NCI-H345 treated with DMSO at 0.1 percent for 48 hours (cell line): ENCODE results near the gene HIGD1C.
A peak's percentile ranks its signal among the peaks of the same experiment; 100 is the strongest.
"Not testable (repeated sequence)": the region's sequence is repeated elsewhere in the genome, so short reads cannot be mapped to it uniquely, and the experiment has no call there.

Source experiments
- DNase-seq: peaks from one replicate; lab custom pipeline; 2025; ENCODE audit not compliant: unreplicated experiment; lab: John Stamatoyannopoulos, UW

Gene HIGD1C

DNA sequence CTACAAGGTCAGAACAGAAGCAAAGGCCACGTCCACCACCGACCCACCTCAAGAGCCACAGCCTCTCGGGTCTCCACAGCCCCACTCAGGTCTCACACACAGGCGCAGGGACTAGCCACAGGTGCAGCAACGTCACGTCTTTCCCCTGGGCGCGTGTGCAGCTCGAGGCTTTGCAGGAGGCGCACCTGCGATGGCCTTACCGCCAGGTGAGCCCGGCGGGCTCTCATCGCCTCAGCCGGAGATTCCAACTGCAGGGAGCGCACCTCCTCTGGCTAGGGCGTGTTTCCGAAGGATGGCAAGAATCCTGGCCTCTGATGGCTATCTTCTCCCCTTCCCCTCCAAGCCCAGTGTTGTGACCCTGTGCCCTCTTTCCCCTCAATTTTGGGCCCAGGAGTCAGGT lies at the start of gene HIGD1C:
TSS of gene HIGD1C (plus strand) at position 35 of the 400 bp plus-strand sequence. CDS start 1,455 bp downstream, outside the sequence.
- no peak for DNase-seq

DNA sequence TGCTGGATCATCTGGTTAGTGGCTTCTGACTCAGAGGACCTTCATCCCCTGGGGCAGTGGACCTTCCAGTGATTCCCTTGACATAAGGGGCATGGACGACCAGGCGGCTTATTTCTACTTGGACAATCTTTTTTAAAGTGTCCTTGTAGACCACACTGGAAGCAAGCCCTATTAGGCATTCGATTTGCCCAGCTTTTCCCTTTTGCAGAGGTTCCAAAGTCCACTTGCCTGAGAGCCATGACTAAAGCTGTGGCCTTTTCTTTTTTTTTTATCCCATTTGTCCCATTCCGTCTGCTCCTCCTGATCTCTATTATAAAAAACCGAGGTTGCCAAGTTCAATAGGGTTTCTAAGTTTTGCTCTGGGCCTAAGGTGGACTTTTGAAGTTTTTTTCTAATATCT lies 43.9 kb upstream of the HIGD1C start:
- not testable (repeated sequence) for DNase-seq

DNA sequence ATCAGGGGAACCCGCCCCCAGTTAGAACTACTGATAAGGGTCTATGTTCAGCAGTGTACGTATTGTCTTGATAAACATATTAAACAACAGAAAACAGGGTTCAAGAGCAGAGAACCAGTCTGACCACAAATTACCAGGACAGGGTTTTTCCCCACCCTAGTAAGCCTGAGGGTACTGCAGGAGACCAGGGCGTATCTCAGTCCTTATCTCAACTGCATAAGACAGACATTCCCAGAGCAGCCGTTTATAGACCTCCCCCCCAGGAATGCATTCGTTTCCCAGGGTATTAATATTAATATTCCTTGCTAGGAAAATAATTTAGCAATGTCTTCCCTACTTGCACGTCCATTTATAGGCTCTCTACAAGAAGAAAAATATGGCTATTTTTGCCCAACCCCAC lies 40.0 kb upstream of the HIGD1C start:
- not testable (repeated sequence) for DNase-seq

DNA sequence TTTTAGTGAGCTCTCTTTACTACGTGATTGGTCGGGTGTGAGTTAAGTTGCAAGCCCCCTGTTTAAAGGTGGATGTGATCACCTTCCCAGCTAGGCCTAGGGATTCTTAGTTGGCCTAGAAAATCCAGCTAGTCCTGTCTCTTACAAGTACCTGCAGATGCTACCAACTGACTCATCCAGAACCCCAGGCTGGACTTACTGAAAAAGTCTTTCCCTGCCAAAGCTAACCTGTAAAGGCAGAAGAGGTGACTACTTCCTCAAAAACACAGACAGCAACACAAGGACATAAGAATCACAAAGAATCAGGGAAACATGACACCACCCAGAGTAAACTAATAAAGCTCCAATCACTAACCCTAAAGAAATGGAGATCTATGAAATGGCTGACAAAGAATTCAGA lies 39.1 kb upstream of the HIGD1C start:
- DNase-seq, result no peak

DNA sequence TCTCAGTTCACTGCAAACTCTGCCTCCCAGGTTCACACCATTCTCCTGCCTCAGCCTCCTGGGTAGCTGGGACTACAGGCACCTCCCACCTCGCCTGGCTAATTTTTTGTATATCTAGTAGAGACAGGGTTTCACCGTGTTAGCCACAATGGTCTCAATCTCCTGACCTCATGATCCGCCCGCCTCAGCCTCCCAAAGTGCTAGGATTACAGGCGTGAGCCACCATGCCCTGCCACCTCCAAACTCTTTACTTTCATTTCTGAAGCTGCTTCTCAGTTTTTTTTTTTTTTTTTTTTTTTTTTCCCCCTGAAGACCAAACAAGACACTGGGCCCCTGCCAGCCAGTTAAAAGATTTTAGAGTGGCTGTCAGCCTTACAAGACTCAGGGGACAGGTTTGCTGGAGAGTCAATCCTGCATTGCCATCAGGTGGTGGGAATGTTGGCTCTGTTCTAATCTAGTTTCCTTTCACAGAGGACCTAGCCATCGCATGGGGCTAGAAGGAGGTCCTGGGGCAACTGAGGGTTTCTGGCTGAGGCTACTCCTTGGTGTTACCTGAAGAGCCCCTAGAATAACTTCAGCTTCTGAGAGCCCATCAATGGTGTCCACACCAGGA lies 37.4 kb upstream of the HIGD1C start:
- no peak for DNase-seq

DNA sequence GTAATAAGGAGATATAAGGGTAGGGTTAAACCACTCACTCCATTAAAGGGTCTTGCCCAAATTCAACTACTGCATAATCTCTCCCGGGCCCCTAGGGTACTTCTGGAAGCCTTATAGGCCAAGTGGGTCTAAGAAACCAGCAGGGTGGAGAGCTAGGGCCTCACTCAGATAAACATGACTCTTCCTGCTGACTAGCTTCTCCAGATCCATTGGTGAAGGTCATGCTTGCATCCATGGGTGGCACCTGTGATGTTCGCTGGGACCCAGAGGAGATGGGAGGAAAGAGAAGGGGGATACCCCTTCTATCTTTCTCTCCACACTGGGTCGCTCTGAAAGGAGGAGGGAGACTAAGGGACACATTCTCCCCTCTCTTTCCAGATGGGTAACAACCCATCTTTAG lies 36.1 kb upstream of the HIGD1C start:
- DNase-seq, result no peak

DNA sequence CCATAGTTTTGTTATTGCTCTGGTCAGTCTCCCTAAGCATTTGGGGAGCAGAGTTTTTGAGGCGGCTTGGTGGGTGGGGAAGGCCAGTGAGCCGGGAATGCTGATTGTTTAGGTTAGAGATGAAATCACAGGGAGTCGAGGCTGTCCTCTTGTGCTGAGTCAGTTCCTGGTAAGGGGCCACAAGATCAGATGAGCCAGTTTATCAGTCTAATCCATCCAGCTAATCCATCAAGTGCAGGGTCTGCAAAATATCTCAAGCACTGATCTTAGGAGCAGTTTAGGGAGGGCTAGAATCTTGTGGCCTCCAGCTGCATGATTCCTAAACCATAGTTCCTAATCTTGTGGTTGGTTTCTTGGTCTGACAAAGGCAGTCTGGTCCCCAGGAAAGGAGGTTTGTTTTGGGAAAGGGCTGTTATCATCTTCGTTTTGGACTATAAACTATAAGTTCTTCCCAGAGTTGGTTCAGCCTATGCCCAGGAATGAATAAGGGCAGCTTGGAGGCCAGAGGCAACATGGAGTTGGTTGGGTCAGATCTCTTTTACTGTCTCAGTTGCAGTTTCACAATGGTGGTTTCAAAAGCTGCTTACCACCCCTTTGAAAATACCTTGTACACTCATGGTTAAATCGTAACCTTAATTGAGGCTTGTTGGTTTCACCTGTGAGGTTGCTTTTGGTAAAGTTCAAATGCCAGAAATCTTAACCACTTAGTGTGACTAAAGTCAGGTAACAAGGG lies 33.6 kb upstream of the HIGD1C start:
- no peak for DNase-seq

DNA sequence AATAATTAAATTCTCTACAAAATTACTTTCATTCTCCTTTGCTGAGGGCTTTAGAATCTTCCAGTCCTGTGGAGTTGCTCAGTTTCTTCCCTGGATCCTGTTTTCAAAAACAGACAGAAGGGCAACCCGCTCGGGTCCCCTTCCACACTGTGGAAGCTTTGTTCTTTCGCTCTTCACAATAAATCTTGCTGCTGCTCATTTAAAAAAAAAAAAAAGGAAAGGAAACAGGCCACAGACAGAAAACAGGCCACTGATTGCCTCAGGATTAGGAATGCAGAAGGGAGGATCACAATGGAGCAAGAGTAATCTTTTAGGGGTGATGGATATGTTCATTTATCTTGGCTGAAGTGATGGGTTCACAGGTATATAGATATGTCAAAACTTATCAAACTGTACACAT lies 29.5 kb upstream of the HIGD1C start:
- DNase-seq, result no peak

DNA sequence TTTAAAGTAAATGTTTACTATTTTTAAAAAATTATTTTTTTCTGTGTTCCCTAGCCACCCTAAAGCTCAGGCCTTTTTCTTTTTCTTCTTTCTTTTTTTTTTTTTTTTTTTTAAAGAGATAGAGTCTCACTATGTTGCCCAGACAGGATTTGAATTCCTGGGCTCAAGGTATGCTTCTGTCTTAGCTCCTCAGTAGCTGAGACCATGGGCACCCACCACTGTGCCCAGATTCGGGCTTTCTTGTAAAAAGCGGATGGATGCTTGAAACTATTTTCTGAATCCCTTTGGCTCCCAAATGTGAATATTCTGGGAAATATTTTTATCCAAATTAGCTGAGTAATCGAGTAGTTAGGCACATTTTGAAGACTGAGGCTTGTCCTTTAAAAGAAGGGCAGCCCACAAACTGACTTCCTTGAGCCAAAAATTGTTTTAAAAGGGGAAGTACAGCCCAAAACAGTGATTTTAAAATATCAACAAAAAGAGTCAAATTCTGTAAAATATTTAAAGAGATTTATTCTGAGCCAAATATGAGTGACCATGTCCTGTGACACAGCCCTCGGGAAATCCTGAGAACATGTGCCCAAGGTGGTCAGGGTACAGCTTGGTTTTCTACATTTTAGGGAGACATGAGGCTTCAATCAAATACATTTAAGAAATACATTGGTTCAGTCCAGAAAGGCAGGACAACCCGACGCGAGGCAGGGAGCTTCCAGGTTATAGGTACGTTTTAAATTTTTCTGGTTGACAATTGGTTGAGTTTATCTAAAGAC lies 28.8 kb upstream of the HIGD1C start:
- no peak for DNase-seq

DNA sequence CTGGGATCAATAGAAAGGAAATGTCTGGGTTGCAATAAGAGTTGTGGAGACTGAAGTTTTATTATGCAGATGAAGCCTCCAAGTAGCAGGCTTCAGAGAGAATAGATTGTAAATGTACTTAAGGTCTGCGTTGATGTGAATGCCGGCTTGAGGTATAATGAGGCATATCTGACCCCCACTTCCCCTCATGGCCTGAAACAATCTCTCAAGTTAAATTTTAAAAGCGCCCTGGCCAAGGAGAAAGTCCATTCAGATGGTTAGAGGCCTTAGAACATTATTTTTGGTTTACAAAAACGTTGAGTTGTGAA lies 28.3 kb upstream of the HIGD1C start:
- no peak for DNase-seq

DNA sequence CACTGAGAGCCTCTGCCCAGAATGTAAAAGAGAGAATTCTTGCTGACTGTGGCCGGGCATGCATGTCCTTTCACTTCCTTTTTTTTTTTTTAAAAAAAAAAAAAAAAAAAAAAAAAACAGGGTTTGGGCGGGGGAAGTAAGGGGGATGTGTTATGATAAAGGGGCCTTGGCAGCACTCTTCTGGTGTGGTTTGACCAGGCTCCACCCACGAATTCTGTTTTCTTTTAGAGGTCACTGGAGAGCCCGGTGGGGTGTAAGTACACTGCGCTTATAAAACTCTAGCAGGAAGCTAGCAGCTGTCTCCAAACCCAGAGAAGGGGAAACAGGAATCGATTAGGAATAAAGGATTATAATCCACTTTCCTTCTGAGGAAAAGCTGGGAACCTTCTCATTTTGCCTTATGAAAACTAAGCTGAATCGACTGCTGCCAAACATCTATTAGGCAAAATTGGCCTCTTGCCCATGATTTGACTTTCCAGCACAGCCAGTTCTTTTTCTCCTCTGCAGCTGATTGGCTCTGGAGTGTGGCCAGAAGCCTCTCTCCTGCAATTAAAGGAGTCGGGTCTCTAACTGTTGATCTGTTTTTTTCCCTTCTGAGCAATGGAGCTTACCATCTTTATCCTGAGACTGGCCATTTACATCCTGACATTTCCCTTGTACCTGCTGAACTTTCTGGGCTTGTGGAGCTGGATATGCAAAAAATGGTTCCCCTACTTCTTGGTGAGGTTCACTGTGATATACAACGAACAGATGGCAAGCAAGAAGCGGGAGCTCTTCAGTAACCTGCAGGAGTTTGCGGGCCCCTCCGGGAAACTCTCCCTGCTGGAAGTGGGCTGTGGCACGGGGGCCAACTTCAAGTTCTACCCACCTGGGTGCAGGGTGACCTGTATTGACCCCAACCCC lies 27.7 kb upstream of the HIGD1C start:
- DNase-seq, result peak; percentile 17

DNA sequence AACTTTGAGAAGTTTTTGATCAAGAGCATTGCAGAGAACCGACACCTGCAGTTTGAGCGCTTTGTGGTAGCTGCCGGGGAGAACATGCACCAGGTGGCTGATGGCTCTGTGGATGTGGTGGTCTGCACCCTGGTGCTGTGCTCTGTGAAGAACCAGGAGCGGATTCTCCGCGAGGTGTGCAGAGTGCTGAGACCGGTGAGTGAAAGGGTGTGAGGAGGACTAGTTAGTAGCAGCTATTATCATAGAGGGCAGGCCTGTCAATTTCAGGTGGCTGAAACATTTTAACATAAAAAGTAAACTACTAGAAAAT lies 27.0 kb upstream of the HIGD1C start:
- no peak for DNase-seq

DNA sequence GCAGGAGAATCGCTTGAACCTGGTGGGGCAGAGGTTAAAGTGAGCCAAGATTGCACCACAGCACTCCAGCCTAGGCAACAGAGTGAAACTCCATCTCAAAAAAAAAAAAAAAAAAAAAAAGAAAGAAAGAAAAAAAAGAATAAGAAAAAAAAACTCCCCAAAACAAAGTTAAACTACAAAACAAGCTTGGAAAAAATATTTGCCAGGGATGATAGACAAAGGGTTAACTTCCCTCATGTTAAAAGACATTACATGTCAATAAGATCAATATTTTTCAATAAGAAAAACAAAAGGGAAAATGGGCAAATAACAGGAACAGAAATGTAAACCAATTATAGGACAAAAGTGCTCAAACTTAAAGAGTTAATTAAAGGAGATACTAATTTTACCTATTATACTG lies 26.4 kb upstream of the HIGD1C start:
- no peak for DNase-seq

DNA sequence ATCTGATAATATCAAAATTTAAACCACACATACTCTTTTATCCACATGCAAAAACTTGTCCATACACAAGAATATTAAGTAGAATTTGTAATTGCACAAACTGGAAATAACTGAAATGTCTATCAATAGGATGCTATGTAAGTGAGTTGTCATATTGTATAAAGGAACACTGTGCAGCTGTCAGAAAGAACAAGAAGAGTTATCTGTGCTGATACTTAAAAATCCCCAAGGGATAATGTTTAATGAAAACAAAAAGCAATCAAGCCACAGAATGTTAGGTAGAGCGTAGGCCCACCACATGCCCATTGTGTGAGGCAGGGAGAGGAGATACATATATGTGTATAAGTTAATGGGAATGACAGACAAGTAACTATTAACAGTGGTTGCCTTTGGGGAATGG lies 25.9 kb upstream of the HIGD1C start:
- no peak for DNase-seq

DNA sequence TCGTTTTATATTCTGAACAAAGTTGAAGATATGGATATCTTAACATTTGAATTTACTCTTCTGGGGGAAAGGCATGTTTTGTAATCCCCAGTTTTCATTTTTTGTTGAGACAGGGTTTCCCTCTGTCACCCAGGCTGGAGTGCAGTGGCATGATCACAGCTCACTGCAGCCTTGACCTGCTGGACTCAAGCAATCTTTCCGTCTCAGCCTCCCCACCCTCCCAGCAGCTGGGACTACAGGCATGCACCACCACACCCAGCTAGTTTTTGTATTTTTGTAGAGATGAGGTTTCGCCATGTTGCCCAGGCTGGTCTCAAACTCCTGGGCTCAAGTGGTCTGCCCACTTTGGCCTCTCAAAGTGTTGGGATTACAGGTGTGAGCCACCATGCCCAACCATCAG lies 25.4 kb upstream of the HIGD1C start:
- DNase-seq, result not testable (repeated sequence)

DNA sequence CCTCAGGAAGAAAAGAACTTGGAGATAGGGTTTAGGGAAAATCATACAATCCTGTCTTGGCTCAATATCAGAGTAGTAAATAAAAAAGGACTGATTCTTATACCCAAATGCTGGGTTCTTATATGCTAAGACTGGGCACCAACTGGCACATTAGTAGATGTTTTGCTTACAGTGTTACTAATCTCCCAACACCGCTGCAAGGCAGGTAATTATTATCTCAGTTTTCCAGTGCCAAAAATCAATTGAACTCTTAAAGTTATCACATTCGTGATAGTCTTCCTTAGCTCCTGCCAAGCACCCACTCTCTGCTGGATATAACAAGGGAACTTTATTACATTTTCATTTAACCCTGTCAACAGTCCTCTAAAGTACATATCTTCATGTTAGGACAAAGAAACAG lies 25.0 kb upstream of the HIGD1C start:
- no peak for DNase-seq

DNA sequence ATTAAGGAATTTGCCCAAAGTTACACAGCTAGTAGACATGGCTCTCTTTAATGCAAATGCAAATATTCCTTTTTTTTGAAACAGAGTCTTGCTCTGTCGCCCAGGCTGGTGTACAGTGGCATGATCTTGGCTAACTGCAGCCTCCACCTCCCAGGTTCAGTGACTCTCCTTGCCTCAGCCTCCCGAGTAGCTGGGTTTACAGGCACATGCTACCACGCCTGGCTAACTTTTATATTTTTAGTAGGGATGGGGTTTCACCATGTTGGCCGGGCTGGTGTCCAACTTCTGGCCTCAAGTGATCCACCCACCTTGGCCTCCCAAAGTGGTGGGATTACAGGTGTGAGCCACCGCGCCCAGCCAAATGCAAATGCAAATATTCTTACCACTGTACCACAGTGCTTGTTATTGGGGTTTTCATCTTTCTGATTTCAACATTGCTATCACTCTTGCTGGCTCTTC lies 24.5 kb upstream of the HIGD1C start:
- DNase-seq, result no peak

DNA sequence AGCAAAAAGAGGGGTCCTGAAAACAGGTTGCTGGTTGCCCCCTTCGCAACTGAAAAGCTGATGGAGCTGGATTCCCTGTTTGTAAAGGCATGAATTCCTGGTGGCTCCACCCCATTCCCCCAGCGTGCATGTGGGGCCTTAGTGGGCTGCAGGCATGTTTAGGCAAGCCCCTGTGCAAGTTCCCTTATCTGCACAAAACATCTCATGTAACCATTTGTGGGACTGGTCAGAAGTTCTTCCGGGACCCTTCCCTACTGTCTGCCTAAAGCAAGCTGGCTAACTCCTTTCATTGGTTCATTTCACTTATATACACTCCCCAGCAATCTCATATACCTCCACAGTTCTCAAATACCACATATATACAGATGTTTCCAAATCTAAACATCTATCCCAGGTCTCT lies 24.0 kb upstream of the HIGD1C start:
- no peak for DNase-seq

DNA sequence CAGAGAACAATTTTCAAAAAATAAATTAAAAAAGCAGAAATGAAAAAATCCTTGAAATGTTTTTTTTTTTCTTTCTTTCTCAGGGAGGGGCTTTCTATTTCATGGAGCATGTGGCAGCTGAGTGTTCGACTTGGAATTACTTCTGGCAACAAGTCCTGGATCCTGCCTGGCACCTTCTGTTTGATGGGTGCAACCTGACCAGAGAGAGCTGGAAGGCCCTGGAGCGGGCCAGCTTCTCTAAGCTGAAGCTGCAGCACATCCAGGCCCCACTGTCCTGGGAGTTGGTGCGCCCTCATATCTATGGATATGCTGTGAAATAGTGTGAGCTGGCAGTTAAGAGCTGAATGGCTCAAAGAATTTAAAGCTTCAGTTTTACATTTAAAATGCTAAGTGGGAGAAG lies 22.5 kb upstream of the HIGD1C start:
- no peak for DNase-seq

DNA sequence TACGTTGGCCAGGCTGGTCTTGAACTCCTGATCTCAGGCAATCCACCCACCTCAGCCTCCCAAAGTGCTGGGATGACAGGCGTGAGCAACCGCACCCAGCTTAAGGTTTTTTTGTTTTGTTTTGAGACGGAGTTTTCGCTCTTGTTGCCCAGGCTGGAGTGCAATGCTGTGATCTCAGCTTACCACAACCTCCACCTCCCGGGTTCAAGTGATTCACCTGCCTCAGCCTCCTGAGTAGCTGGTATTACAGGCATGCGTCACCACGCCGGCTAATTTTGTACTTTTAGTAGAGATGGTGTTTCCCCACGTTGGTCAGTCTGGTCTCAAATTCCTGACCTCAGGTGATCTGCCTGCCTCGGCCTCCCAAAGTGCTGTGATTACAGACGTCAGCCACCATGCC lies 21.9 kb upstream of the HIGD1C start:
- not testable (repeated sequence) for DNase-seq

DNA sequence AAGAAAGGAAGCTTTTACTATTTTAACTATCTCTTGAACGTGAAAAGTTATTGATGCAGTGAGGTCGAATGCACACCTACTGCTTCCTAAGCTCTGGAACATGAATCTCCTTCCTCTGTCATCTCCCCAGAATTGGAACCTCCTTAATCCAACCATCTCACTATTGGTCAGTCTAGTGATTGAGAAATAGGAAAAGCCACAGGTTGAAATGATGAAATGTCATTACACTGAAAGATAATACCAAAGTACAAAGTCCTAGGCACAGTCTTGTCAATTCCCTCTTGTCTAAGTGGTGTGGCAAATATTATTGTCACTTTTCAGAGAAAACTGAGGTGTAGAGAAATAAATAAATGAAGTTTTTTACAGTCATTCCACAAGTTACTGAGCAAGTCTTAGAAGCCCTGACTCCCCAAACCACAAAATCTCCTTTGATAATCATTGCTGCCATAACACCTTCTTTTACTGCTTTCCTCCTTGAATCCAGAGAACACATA lies 19.5 kb upstream of the HIGD1C start:
- DNase-seq, result no peak
